Prostate gland (tissue), 2 donors: ENCODE results near the gene NTSR2. TPM values are rescaled to one million over a fixed set of nuclear protein-coding genes. Genes with fewer than 3 reads are reported as not detected.
A peak's percentile ranks its signal among the peaks of the same experiment; 100 is the strongest.

ENCODE experiments used
- DNase-seq: peaks from one replicate; pipeline ENCODE4 v3.0.0-alpha.2; 2019; ENCODE audit warnings: low spot score
- H3K27ac ChIP-seq, 2 donors: fragments of 200-600 bp; sonication (generic); 2 replicates each; pipeline ENCODE4 v1.5.1; 2017 to 2019
- H3K27me3 ChIP-seq: fragments of 200-600 bp; sonication (generic); replicated peaks from 2 replicates; pipeline ENCODE4 v1.5.1; 2019; ENCODE audit not compliant: insufficient read depth
- H3K36me3 ChIP-seq, 2 donors: fragments of 200-600 bp; sonication (generic); 1 replicate in 1 of 2; 2 replicates in 1 of 2; pipeline versions ENCODE4 v1.5.1 to v1.8.1; 2017 to 2019
- H3K4me1 ChIP-seq: fragments of 200-600 bp; sonication (generic); replicated peaks from 2 replicates; pipeline ENCODE4 v1.5.1; 2019
- H3K4me3 ChIP-seq, 2 donors: fragments of 200-600 bp; sonication (generic); 2 replicates each; pipeline ENCODE4 v1.5.1; 2017 to 2019
- H3K9me3 ChIP-seq: fragments of 200-600 bp; sonication (generic); 2 replicates; pipeline ENCODE4 v1.5.1; 2017
- CTCF ChIP-seq, 4 experiments: fragments of 200-600 bp in 2 of 4; fragments of 450-650 bp in 2 of 4; sonication (generic) in 2 of 4; IDR thresholded peaks; 1 replicate in 3 of 4; 2 replicates in 1 of 4; pipeline ENCODE4 v1.5.1; 2016 to 2019; ENCODE audit warnings: antibody characterized with exemption in 4 of 4, mild to moderate bottlenecking in 2 of 4, moderate library complexity in 2 of 4
- POLR2A ChIP-seq: fragments of 450-650 bp; IDR thresholded peaks from one replicate; pipeline ENCODE4 v1.6.1; 2016; ENCODE audit warnings: antibody characterized with exemption, mild to moderate bottlenecking
- POLR2AphosphoS5 ChIP-seq: sonication (generic); formaldehyde crosslinking; IDR thresholded peaks from one replicate; pipeline ENCODE4 v1.6.1; 2017; ENCODE audit warnings: antibody characterized with exemption
- WGBS: methylation state at CpG from one replicate; pipeline ENCODE4 v1.1.5; 2018; 5-methylcytosine and 5-hydroxymethylcytosine counted together
- intact Hi-C: fragments of 100-400 bp; cut with DNase I; formaldehyde crosslinking; loops from one replicate; pipeline ENCODE4 v1.14.2; 2022
- total RNA-seq, 2 donors: library from RNA; depleted of rRNA; stranded (reverse); fragments of >200 nt; gene quantifications; one replicate each; pipeline ENCODE4 v1.1.0, GENCODE V29; 2016

Gene NTSR2
- total RNA-seq, 2 donors from 2014 or later, result 0.34 TPM; not detected in 1

GRCh38 chr2:11683966-11684365 lies 14.0 kb upstream of the NTSR2 start:
- Histone ChIP-seq H3K4me1 (no peaks in the 10 kb centered on the region), H3K27me3 (no peaks in the 10 kb centered on the region), H3K27ac (no peak overlapping the region), H3K4me3 (no peak overlapping the region), H3K9me3 (no peaks in the 10 kb centered on the region), H3K36me3 (no peaks in the 10 kb centered on the region)
- 86% methylated on average over 4 of the region's 4 CpGs for WGBS
- intact Hi-C loops, result loop anchor here (10.0 kb wide), 1 partner anchor 209 kb away; no protein-coding TSS in a partner anchor
- TF ChIP-seq CTCF (IDR thresholded peaks at IDR 0.05) (no peak), POLR2AphosphoS5 (no peak), POLR2A (no peak)
- DNase-seq, result no peak

GRCh38 chr2:11683476-11683875 lies 13.5 kb upstream of the NTSR2 start:
- WGBS, result 43% methylated on average over 7 of the region's 9 CpGs
- intact Hi-C loops, result loop anchor here (10.0 kb wide), 1 partner anchor 209 kb away; no protein-coding TSS in a partner anchor

GRCh38 chr2:11682590-11682915 lies 12.6 kb upstream of the NTSR2 start:
- WGBS, result 88% methylated on average over 8 of the region's 8 CpGs
- Histone ChIP-seq H3K4me1 (no peaks in the 10 kb centered on the region), H3K9me3 (no peaks in the 10 kb centered on the region), H3K36me3 (no peaks in the 10 kb centered on the region), H3K27ac (no peak overlapping the region), H3K4me3 (no peak overlapping the region), H3K27me3 (no peaks in the 10 kb centered on the region)
- intact Hi-C loops, result loop anchor here (10.0 kb wide), 1 partner anchor 208 kb away; no protein-coding TSS in a partner anchor
- DNase-seq, result no peak
- TF ChIP-seq POLR2A (no peak), CTCF (IDR thresholded peaks at IDR 0.05) (no peak), POLR2AphosphoS5 (no peak)

More at GRCh38 chr2:11683476-11683875, 13.5 kb upstream of the NTSR2 start:
- Histone ChIP-seq H3K9me3 (no peaks in the 10 kb centered on the region), H3K4me3 (no peak overlapping the region), H3K27me3 (no peaks in the 10 kb centered on the region), H3K36me3 (no peaks in the 10 kb centered on the region), H3K4me1 (no peaks in the 10 kb centered on the region), H3K27ac (no peak overlapping the region)
- no peak for TF ChIP-seq CTCF (IDR thresholded peaks at IDR 0.05)
- no peak for TF ChIP-seq POLR2AphosphoS5
- TF ChIP-seq POLR2A, result no peak
- DNase-seq, result no peak

- no peaks in the 10 kb centered on the region for H3K36me3 ChIP-seq
- H3K27ac ChIP-seq, result no peak overlapping the region
- no peaks in the 10 kb centered on the region for H3K27me3 ChIP-seq
- no peak overlapping the region for H3K4me3 ChIP-seq
- intact Hi-C loops, result loop anchor here (10.0 kb wide), 1 partner anchor 207 kb away; no protein-coding TSS in a partner anchor
- no peaks in the 10 kb centered on the region for H3K9me3 ChIP-seq
- no peak for TF ChIP-seq POLR2A
- TF ChIP-seq POLR2AphosphoS5, result no peak
- TF ChIP-seq CTCF (IDR thresholded peaks at IDR 0.05), result peak; percentile 70 to 85 (median 80)
- no peaks in the 10 kb centered on the region for H3K4me1 ChIP-seq
- peak; percentile 29 for DNase-seq
- 66% methylated on average over 31 of the region's 31 CpGs for WGBS
Observed at GRCh38 chr2:11681722-11682589, 12.0 kb upstream of the NTSR2 start.
